Esophagus squamous epithelium (tissue), 5 donors: ENCODE measurements around the gene EHD4. TPM values are rescaled to one million over a fixed set of nuclear protein-coding genes. Genes with fewer than 3 reads are reported as not detected.
A peak's percentile ranks its signal among the peaks of the same experiment; 100 is the strongest.

Experiments
- DNase-seq: peaks from one replicate; lab custom pipeline; 2025; lab: John Stamatoyannopoulos, UW
- H3K27ac ChIP-seq, 4 donors: fragments of 200-600 bp; sonication (generic); one replicate each; pipeline ENCODE4 v1.5.1; 2016 to 2019; ENCODE audit warnings: mild to moderate bottlenecking in 1 of 4
- H3K27me3 ChIP-seq, 4 donors: fragments of 200-600 bp; sonication (generic); 1 replicate in 3 of 4; 2 replicates in 1 of 4; pipeline versions ENCODE4 v1.5.1 to v1.6.0; 2017 to 2021; ENCODE audit warnings: antibody characterized with exemption in 1 of 4
- H3K36me3 ChIP-seq, 3 donors: fragments of 200-600 bp; sonication (generic); one replicate each; pipeline ENCODE4 v1.5.1; 2016 to 2019
- H3K4me1 ChIP-seq, 3 donors: fragments of 200-600 bp; sonication (generic); one replicate each; pipeline ENCODE4 v1.5.1; 2017 to 2019
- H3K4me3 ChIP-seq, 4 donors: fragments of 200-600 bp; sonication (generic); 1 replicate in 3 of 4; 2 replicates in 1 of 4; pipeline ENCODE4 v1.5.1; 2016 to 2019; ENCODE audit warnings: mild to moderate bottlenecking in 2 of 4, moderate library complexity in 1 of 4
- H3K9me3 ChIP-seq, 3 donors: fragments of 200-600 bp; sonication (generic); one replicate each; pipeline ENCODE4 v1.5.1; 2016 to 2019
- CTCF ChIP-seq, 6 experiments: fragments of 450-650 bp in 4 of 6; fragments of 200-600 bp in 2 of 6; sonication (generic) in 2 of 6; IDR thresholded peaks; one replicate each; pipeline ENCODE4 v1.5.1; 2016 to 2019; ENCODE audit warnings: antibody characterized with exemption in 6 of 6, mild to moderate bottlenecking in 4 of 6, moderate library complexity in 4 of 6
- POLR2A ChIP-seq, 4 donors: fragments of 450-650 bp; IDR thresholded peaks; one replicate each; pipeline ENCODE4 v1.6.1; 2017; ENCODE audit warnings: antibody characterized with exemption in 4 of 4, mild to moderate bottlenecking in 4 of 4, moderate library complexity in 3 of 4
- WGBS, 2 donors: methylation state at CpG; one replicate each; pipeline ENCODE4 v1.1.5; 2018; 5-methylcytosine and 5-hydroxymethylcytosine counted together
- intact Hi-C: fragments of 100-400 bp; cut with DNase I; formaldehyde crosslinking; loops from one replicate; pipeline ENCODE4 v1.15.0; 2022
- total RNA-seq, 4 donors: library from RNA; depleted of rRNA; stranded (reverse); fragments of >200 nt; gene quantifications; one replicate each; pipeline ENCODE4 v1.1.0, GENCODE V29; 2016
- donor health status: DM: yes; HTN: yes; CAD: no.

EHD4 gene
- total RNA-seq, 4 donors from 2014 or later, result 25.4 to 45.3 (median 27.8) TPM

GRCh38 chr15:41919201-41919820, 53.0 kb downstream of the EHD4 start:
- Histone ChIP-seq H3K4me3 (no peak overlapping the region), H3K9me3 (no peaks in the 10 kb centered on the region), H3K4me1 (peaks cover 9 to 78% (median 11%) of the 10 kb centered on the region in 3 donors), H3K27ac (peak overlapping the region; percentile 10 to 20 (median 16)), H3K36me3 (peaks cover 0 to 43% (median 4%) of the 10 kb centered on the region in 3 donors), H3K27me3 (no peaks in the 10 kb centered on the region)
- WGBS, 2 donors, result 82 to 85% methylated on average over 5 to 16 of the region's 30 CpGs
- TF ChIP-seq CTCF (IDR thresholded peaks at IDR 0.05) (no peak), POLR2A (IDR thresholded peaks at IDR 0.05) (no peak)
- intact Hi-C loops, result no loop called here
- DNase-seq, result no peak

GRCh38 chr15:41918506-41919126, 53.7 kb downstream of the EHD4 start:
- peak overlapping the region; percentile 10 to 76 (median 40) for H3K27ac ChIP-seq
- H3K4me3 ChIP-seq, result no peak overlapping the region
- 80 to 90% methylated on average over 1 to 6 of the region's 8 CpGs for whole genome bisulfite sequencing, 2 donors
- no peaks in the 10 kb centered on the region for H3K9me3 ChIP-seq
- intact Hi-C loops, result no loop called here
- no peak for DNase-seq
- H3K27me3 ChIP-seq, result no peaks in the 10 kb centered on the region
- TF ChIP-seq CTCF (IDR thresholded peaks at IDR 0.05), result no peak
- no peak for TF ChIP-seq POLR2A (IDR thresholded peaks at IDR 0.05)
- H3K36me3 ChIP-seq, result peaks cover 0 to 41% (median 4%) of the 10 kb centered on the region in 3 donors
- peaks cover 9 to 73% (median 11%) of the 10 kb centered on the region in 3 donors for H3K4me1 ChIP-seq

- Histone ChIP-seq H3K9me3 (no peaks in the 10 kb centered on the region), H3K4me1 (peaks cover 9 to 74% (median 11%) of the 10 kb centered on the region in 3 donors), H3K27ac (peak overlapping the region; percentile 53 to 76 (median 65)), H3K36me3 (peaks cover 0 to 46% (median 4%) of the 10 kb centered on the region in 3 donors), H3K4me3 (no peak overlapping the region), H3K27me3 (no peaks in the 10 kb centered on the region)
- intact Hi-C loops, result no loop called here
- TF ChIP-seq POLR2A (IDR thresholded peaks at IDR 0.05) (no peak), CTCF (IDR thresholded peaks at IDR 0.05) (no peak)
- 49 to 55% methylated on average over 8 to 10 of the region's 10 CpGs for WGBS, 2 donors
- DNase-seq, result no peak
Observed at GRCh38 chr15:41917767-41918430, 54.5 kb downstream of the EHD4 start.

- 88 to 93% methylated on average over 6 of the region's 6 CpGs for WGBS, 2 donors
- no peaks in the 10 kb centered on the region for H3K27me3 ChIP-seq
- no peaks in the 10 kb centered on the region for H3K9me3 ChIP-seq
- H3K4me1 ChIP-seq, result peaks cover 8 to 72% (median 22%) of the 10 kb centered on the region in 3 donors
- peaks cover 0 to 54% (median 4%) of the 10 kb centered on the region in 3 donors for H3K36me3 ChIP-seq
- H3K27ac ChIP-seq, result peak overlapping the region in 2 of 4 donors; percentile 46 to 76
- TF ChIP-seq POLR2A (IDR thresholded peaks at IDR 0.05) (no peak), CTCF (IDR thresholded peaks at IDR 0.05) (no peak)
- DNase-seq, result no peak
- intact Hi-C loops, result no loop called here
- H3K4me3 ChIP-seq, result no peak overlapping the region
Observed at GRCh38 chr15:41915255-41915994, 56.9 kb downstream of the EHD4 start.
